Thyroid gland (tissue), 4 donors: ENCODE measurements around the gene MAGI3. TPM values are rescaled to one million over a fixed set of nuclear protein-coding genes. Genes with fewer than 3 reads are reported as not detected.
"Not testable (repeated sequence)": the region's sequence is repeated elsewhere in the genome, so short reads cannot be mapped to it uniquely, and the experiment has no call there.

Experiments used
- DNase-seq, 2 donors: peaks; one replicate each; pipeline ENCODE4 v3.0.0-alpha.2; 2019
- H3K27ac ChIP-seq, 3 donors: fragments of 200-600 bp; sonication (generic); 1 replicate in 2 of 3; 2 replicates in 1 of 3; pipeline ENCODE4 v1.5.1; 2016 to 2019; ENCODE audit warnings: mild to moderate bottlenecking in 1 of 3, moderate library complexity in 1 of 3
- H3K27me3 ChIP-seq: fragments of 200-600 bp; sonication (generic); one replicate; pipeline ENCODE4 v1.5.1; 2019
- H3K36me3 ChIP-seq, 2 donors: fragments of 200-600 bp; sonication (generic); one replicate each; pipeline ENCODE4 v1.5.1; 2016 to 2019
- H3K4me1 ChIP-seq, 2 donors: fragments of 200-600 bp; sonication (generic); one replicate each; pipeline ENCODE4 v1.5.1; 2017 to 2019
- H3K4me3 ChIP-seq, 3 donors: fragments of 200-600 bp; sonication (generic); replicated peaks in 1 of 3; 1 replicate in 2 of 3; 2 replicates in 1 of 3; pipeline ENCODE4 v1.5.1; 2016; ENCODE audit warnings: mild to moderate bottlenecking in 1 of 3
- H3K9me3 ChIP-seq: fragments of 200-600 bp; sonication (generic); one replicate; pipeline ENCODE4 v1.5.1; 2017
- CTCF ChIP-seq, 6 experiments: fragments of 200-600 bp in 3 of 6; fragments of 450-650 bp in 3 of 6; sonication (generic) in 3 of 6; IDR thresholded peaks; one replicate each; pipeline ENCODE4 v1.5.1; 2016 to 2019; ENCODE audit warnings: antibody characterized with exemption in 6 of 6, mild to moderate bottlenecking in 2 of 6, inconsistent platforms in 1 of 6, moderate library complexity in 1 of 6
- POLR2A ChIP-seq, 2 donors: fragments of 450-650 bp; IDR thresholded peaks; one replicate each; pipeline ENCODE4 v1.6.1; 2017; ENCODE audit warnings: antibody characterized with exemption in 2 of 2, mild to moderate bottlenecking in 2 of 2, moderate library complexity in 1 of 2
- WGBS, 2 donors: methylation state at CpG; one replicate each; pipeline ENCODE4 v1.1.5; 2017; 5-methylcytosine and 5-hydroxymethylcytosine counted together
- intact Hi-C: fragments of 100-400 bp; cut with DNase I; formaldehyde crosslinking; loops from one replicate; pipeline ENCODE4 v1.15.1; 2023
- total RNA-seq, 4 donors: library from RNA; depleted of rRNA; stranded (reverse); fragments of >200 nt; gene quantifications; one replicate each; pipeline ENCODE4 v1.2.3, GENCODE V29; 2016

MAGI3 gene
- total RNA-seq, 4 donors from 2014 or later, result 52.9 to 91.0 (median 61.9) TPM

- Histone ChIP-seq H3K36me3 (no peaks in the 10 kb centered on the region), H3K4me1 (peaks cover 8 to 14% of the 10 kb centered on the region in 2 donors), H3K4me3 (no peak overlapping the region), H3K27ac (no peak overlapping the region), H3K9me3 (no peaks in the 10 kb centered on the region), H3K27me3 (no peaks in the 10 kb centered on the region)
- intact Hi-C loops, result no loop called here
- DNase-seq, result no peak
- TF ChIP-seq POLR2A (IDR thresholded peaks at IDR 0.05), result no peak
- TF ChIP-seq CTCF (IDR thresholded peaks at IDR 0.05), result no peak
- 98 to 100% methylated on average over 1 of the region's 1 CpG for WGBS, 2 donors
Measured at GRCh38 chr1:113581323-113581722, 191.0 kb downstream of the MAGI3 start.

- 91 to 100% methylated on average over 1 of the region's 1 CpG for WGBS, 2 donors
- no peak for DNase-seq
- H3K27ac ChIP-seq, result no peak overlapping the region
- no peaks in the 10 kb centered on the region for H3K27me3 ChIP-seq
- intact Hi-C loops, result no loop called here
- no peak for TF ChIP-seq CTCF (IDR thresholded peaks at IDR 0.05)
- no peak for TF ChIP-seq POLR2A (IDR thresholded peaks at IDR 0.05)
- H3K4me3 ChIP-seq, result no peak overlapping the region
- H3K4me1 ChIP-seq, result peaks cover 8 to 14% of the 10 kb centered on the region in 2 donors
- H3K9me3 ChIP-seq, result no peaks in the 10 kb centered on the region
- H3K36me3 ChIP-seq, result no peaks in the 10 kb centered on the region
Measured at GRCh38 chr1:113582084-113582483, 191.8 kb downstream of the MAGI3 start.

- 78 to 83% methylated on average over 5 of the region's 5 CpGs for WGBS, 2 donors
- no peaks in the 10 kb centered on the region for H3K4me1 ChIP-seq
- TF ChIP-seq POLR2A (IDR thresholded peaks at IDR 0.05) (no peak), CTCF (IDR thresholded peaks at IDR 0.05) (no peak)
- H3K4me3 ChIP-seq, result no peak overlapping the region
- no peak overlapping the region for H3K27ac ChIP-seq
- intact Hi-C loops, result no loop called here
- no peaks in the 10 kb centered on the region for H3K27me3 ChIP-seq
- no peaks in the 10 kb centered on the region for H3K9me3 ChIP-seq
- no peak for DNase-seq
- H3K36me3 ChIP-seq, result peaks cover 0 to 2% of the 10 kb centered on the region in 2 donors
Measured at GRCh38 chr1:113587475-113587874, 197.2 kb downstream of the MAGI3 start.

GRCh38 chr1:113592230-113592629, 201.9 kb downstream of the MAGI3 start:
- no peaks in the 10 kb centered on the region for H3K4me1 ChIP-seq
- H3K9me3 ChIP-seq, result no peaks in the 10 kb centered on the region
- no peak for TF ChIP-seq POLR2A (IDR thresholded peaks at IDR 0.05)
- TF ChIP-seq CTCF (IDR thresholded peaks at IDR 0.05), result no peak
- H3K27me3 ChIP-seq, result no peaks in the 10 kb centered on the region
- H3K27ac ChIP-seq, result no peak overlapping the region
- WGBS, 2 donors, result 0 to 97% methylated on average over 1 of the region's 1 CpG
- intact Hi-C loops, result no loop called here
- peaks cover 2 to 15% of the 10 kb centered on the region in 2 donors for H3K36me3 ChIP-seq
- DNase-seq, result no peak
- no peak overlapping the region for H3K4me3 ChIP-seq

- no peaks in the 10 kb centered on the region for H3K27me3 ChIP-seq
- 83 to 88% methylated on average over 4 of the region's 4 CpGs for WGBS, 2 donors
- no peak overlapping the region for H3K27ac ChIP-seq
- H3K9me3 ChIP-seq, result no peaks in the 10 kb centered on the region
- H3K36me3 ChIP-seq, result peaks cover 10 to 21% of the 10 kb centered on the region in 2 donors
- TF ChIP-seq CTCF (IDR thresholded peaks at IDR 0.05) (no peak), POLR2A (IDR thresholded peaks at IDR 0.05) (no peak)
- H3K4me1 ChIP-seq, result no peaks in the 10 kb centered on the region
- H3K4me3 ChIP-seq, result no peak overlapping the region
- DNase-seq, result no peak
- intact Hi-C loops, result no loop called here
Measured at GRCh38 chr1:113593550-113594297, 203.4 kb downstream of the MAGI3 start.

- H3K27ac ChIP-seq, result not testable (repeated sequence)
Measured at GRCh38 chr1:113604466-113604865, 214.2 kb downstream of the MAGI3 start.

More at GRCh38 chr1:113604466-113604865, 214.2 kb downstream of the MAGI3 start:
- WGBS, 2 donors, result 96% methylated on average over 5 of the region's 5 CpGs
- DNase-seq, H3K9me3 ChIP-seq, H3K27me3 ChIP-seq, H3K4me1 ChIP-seq, H3K36me3 ChIP-seq, H3K4me3 ChIP-seq, intact Hi-C loops: not testable (repeated sequence)
